ENCODE data around the gene CPEB1. TPM values are rescaled to one million over a fixed set of nuclear protein-coding genes. Genes with fewer than 3 reads are reported as not detected.

Gene CPEB1
- 1 to 10 TPM; 1.0 to 1.1 TPM for total RNA-seq

DNA sequence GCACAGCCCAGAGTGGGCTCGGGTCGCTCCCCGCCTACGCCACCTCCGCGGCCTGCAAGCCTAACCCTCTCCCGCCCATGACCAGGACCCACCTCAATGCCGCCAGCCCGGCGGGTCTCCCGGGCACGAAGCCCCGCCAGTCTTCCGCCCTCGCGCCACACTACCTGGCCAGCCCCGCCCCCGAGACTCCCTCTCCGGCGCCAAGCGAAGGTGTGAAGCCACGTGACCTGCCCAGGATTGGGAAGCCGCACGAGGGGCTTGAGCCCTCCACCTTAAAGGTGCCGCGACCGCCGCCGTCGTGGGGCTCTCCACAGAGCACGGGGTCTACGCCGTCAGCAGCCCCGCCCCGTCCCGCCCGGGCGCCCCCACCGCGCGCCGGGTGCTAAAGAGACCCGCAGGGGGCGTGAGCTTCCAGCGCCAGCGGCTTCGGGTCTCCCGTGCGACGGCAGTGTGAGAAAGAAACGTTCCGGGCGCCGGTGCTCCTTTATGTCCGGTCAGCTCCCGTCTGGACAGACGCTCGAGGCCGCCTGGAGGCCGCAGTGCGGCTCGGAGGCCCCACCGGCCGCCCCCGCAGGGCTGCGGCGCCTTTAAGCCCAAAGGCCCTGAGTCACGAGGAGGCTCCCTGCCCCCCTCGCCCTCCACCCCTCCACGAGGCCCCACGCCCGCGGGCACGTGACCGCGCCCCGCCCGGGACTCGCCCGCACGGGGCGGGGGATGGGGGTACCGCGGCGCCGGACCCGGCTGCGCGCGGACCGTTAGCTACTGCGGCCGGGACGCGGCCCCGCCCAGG, at the start of gene CPEB1:
Gene CPEB1 (minus strand): TSS at position 319 of the 790 bp plus-strand sequence. CDS start 18,904 bp downstream, outside the sequence.
- peak within 1 kb of the TSS; percentile 58 for H3K4me3 Mint-ChIP-seq
- no peak within 1 kb of the TSS for H3K27ac Mint-ChIP-seq
- peak; percentile 37 for DNase-seq
- H3K4me1 Mint-ChIP-seq = peaks cover 2% of the 10 kb centered on the region
- no peaks in the 10 kb centered on the region for H3K9me3 Mint-ChIP-seq
- peaks cover 2% of the 10 kb centered on the region for H3K36me3 Mint-ChIP-seq
- H3K27me3 Mint-ChIP-seq = peaks cover 44% of the 10 kb centered on the region

DNA sequence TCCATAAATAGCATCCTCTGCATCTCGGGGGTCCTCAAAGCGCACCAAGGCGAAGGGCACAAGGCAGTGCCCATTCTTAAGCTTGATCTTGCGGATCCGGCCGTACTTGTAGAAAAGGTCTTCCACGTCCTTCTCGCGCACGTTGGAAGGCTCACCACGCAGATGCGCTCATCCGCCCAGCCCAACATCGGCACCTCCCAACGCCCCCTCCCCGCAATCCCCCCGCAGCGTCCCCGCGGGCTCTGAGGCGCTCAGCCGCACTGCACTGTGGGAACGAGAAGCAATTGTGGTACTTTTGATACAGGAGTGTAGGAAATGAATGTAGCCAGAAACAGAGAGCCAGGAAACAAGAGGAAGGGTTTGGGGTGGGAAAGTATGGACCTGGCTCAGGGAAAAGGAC, 45.0 kb upstream of the CPEB1 start:
- no peak for DNase-seq
- no peaks in the 10 kb centered on the region for H3K36me3 Mint-ChIP-seq
- H3K27ac Mint-ChIP-seq = no peak overlapping the region
- peaks cover 4% of the 10 kb centered on the region for H3K27me3 Mint-ChIP-seq
- H3K4me3 Mint-ChIP-seq = no peak overlapping the region
- no peaks in the 10 kb centered on the region for H3K4me1 Mint-ChIP-seq
- H3K9me3 Mint-ChIP-seq = no peaks in the 10 kb centered on the region

DNA sequence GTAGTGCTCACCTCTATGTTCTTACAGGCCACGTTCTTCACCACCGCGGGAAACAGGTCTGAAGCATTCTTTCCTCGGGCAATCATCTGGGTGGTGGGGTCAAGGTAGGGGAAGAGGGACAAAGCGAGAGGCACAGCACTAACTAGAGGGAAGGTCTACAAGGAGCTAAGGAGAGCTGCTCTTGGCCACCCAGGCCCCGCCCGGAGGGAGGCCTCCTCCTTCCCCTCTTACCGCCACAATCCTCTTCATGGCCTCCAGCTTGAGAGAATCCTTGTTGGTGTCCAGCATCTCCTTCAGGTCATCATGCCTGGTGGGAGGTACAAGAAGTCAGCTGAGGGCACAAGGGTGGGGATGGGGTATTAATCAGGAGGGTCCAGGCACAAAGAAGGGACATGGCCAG, 42.0 kb upstream of the CPEB1 start:
- Mint-ChIP-seq H3K9me3 (no peaks in the 10 kb centered on the region), H3K4me1 (no peaks in the 10 kb centered on the region), H3K27me3 (peaks cover 8% of the 10 kb centered on the region), H3K4me3 (no peak overlapping the region), H3K27ac (no peak overlapping the region), H3K36me3 (no peaks in the 10 kb centered on the region)
- no peak for DNase-seq

DNA sequence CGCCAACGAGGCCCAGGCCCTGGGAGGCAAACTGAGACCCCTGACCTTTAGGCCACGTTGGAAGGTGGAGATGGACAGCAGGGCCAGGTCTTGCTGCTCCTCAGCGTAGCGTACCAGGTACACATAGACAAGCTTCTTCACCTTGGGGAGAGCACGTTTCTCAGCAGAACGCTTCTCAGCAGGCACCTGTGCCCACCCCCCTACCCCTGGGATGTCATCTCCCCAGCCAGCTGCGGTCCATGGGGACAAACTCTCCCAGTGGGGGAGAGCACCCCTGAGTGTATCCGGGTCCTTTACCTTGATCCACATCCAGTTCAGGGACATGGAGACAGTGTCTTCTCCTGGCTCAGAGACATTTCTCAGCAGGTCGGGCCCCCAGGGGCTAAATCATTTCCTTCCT, 41.5 kb upstream of the CPEB1 start:
- no peaks in the 10 kb centered on the region for H3K36me3 Mint-ChIP-seq
- H3K27ac Mint-ChIP-seq = no peak overlapping the region
- H3K27me3 Mint-ChIP-seq = peaks cover 8% of the 10 kb centered on the region
- no peak for DNase-seq
- H3K4me3 Mint-ChIP-seq = no peak overlapping the region
- no peaks in the 10 kb centered on the region for H3K4me1 Mint-ChIP-seq
- H3K9me3 Mint-ChIP-seq = no peaks in the 10 kb centered on the region

DNA sequence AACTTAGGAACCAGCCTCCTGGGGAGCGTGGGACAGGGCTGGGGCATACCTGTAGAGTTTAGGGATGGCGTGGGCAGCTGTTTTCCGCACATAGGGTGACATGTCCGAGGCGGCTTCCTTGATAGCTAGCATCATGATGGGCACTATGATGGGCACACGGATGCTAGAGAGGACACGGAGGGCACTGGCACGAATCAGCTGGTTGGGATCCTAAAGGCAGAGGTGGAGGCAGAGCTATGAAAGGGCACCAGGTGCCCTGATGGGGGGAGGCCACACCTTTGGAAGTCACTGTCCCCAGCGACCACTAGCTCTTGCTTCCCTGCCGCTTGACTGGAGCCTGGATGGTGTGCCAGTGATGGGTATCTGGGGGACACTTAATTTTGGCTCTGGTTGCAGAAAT, 34.2 kb upstream of the CPEB1 start:
- DNase-seq = no peak
- H3K4me1 Mint-ChIP-seq = peaks cover 10% of the 10 kb centered on the region
- H3K4me3 Mint-ChIP-seq = peak overlapping the region; percentile 88
- peaks cover 4% of the 10 kb centered on the region for H3K27me3 Mint-ChIP-seq
- no peaks in the 10 kb centered on the region for H3K36me3 Mint-ChIP-seq
- no peaks in the 10 kb centered on the region for H3K9me3 Mint-ChIP-seq
- no peak overlapping the region for H3K27ac Mint-ChIP-seq

DNA sequence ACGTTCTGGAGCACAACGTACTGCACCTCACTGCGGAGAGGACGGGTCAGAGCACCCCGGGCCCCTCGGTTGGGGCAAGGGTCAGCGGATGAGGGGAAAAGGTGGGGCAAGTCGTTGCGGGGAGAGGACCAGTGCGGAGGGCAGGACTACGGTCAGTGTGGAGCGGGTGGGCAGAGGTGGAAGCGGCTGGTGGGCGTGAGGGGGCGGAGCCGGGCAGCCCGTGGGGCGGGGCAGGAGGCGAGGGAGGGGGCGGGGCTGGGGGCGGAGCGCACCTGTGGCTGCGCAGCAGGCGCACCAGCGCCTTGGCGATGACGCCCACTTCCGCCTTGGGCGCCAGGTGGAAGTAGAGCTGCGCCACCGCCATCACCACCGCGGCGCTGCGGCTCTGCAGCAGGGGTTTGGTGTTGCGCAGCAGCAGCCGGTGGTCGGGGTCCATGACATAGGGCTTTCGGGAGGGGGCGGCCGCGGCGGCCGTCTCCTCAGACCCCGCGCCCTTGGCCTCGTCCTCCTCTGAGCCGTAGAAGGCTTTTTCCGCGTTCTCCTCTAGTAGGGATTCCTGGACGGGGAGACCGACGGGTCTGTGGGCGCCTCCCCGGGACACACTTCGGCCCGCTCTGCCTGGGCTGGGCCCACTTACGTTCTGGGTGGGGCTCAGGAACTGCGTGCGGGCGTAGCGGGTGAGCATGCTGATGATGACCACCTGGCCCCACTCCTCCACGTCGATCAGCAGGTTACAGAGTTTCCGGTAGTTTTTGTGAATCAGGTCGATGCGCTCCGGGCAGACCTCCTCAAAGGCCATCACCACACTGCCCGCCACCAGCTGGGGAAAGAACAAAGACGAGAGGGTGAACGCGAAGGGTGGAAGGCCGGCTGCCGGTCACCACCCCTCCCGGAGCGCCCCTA, 33.3 kb upstream of the CPEB1 start:
- H3K4me3 Mint-ChIP-seq = peak overlapping the region; percentile 88
- no peaks in the 10 kb centered on the region for H3K36me3 Mint-ChIP-seq
- no peaks in the 10 kb centered on the region for H3K9me3 Mint-ChIP-seq
- H3K27me3 Mint-ChIP-seq = no peaks in the 10 kb centered on the region
- peak overlapping the region; percentile 83 for H3K27ac Mint-ChIP-seq
- peaks cover 10% of the 10 kb centered on the region for H3K4me1 Mint-ChIP-seq
- peak; percentile 82 for DNase-seq

DNA sequence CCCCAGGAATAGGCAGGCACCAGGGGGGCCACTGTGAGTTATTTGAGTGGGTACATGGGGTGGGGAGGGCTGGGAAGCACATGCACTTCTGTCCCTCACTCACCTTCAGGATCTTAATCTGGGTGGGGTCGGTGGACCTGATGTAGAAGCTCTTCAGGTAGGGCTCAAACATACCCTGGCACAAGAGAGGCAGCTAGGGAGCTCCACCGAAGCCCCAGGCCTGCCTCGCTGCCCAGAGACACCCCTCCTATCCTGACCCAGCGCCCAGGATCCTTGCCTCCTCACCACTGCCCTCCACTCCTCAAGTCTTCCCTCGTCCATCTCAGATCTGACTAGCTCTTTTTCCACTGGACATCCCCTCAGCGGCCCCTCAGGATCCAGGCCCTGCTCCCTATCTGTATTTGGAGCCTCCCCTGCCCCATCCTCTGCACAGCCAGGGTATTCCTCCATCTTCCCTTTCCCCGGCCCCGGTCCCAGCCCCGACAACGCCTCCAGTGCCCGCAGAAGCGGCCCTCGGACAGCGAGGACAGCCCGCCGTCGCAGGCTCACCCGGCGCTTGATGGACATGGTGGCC, 32.5 kb upstream of the CPEB1 start:
- no peak overlapping the region for H3K27ac Mint-ChIP-seq
- DNase-seq = no peak
- H3K27me3 Mint-ChIP-seq = no peaks in the 10 kb centered on the region
- peaks cover 10% of the 10 kb centered on the region for H3K4me1 Mint-ChIP-seq
- H3K4me3 Mint-ChIP-seq = peak overlapping the region; percentile 78
- H3K9me3 Mint-ChIP-seq = no peaks in the 10 kb centered on the region
- no peaks in the 10 kb centered on the region for H3K36me3 Mint-ChIP-seq

DNA sequence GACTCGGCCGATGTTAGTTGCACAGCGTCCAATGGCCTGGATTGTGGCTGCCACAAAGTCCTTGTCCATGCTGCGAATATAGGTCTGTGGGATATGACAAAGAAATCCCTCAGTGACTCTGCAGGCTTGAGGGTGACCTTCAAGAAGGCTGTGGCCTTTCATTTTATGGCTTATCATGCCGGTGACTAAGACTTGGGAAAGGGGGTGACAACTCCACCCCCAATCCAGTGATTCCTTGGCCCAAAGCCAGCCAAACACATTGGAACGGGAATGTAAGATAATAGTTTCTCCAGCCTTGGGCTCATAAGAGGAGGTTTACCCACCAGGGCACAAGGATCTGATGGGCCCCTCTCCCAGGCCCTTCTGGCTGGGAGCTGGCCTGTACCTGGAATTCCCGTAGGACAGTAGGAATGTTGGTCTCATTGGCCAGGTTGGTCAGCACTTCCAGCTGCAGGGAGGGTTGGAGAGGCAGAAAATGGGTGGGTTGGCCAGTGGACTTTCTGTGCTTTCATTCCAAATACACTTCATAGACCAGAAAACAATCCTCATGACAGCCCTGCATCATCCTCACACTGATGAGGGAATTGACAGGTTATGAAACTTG, 30.7 kb upstream of the CPEB1 start:
- Mint-ChIP-seq H3K27ac (no peak overlapping the region), H3K27me3 (no peaks in the 10 kb centered on the region), H3K9me3 (no peaks in the 10 kb centered on the region), H3K4me1 (peaks cover 10% of the 10 kb centered on the region), H3K4me3 (no peak overlapping the region), H3K36me3 (no peaks in the 10 kb centered on the region)
- DNase-seq = no peak

DNA sequence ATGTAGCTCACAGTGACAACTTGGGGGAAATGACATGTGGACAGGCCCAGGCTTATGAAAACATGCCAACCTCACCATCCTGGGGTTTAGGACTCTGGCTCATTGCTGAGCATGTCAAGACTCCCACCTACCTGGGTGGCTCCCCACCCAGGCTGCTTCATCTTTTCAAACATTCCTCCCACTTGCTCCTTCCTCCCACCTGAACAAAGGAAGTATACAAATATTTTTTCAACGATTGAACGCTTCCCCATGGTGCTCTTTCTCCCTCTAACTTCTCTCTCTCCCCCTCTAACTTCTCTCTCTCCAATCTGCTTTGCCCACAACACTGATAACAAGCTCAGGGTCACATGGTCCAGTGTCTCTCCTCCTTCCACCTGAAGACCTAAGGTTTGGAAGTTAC, 27.7 kb upstream of the CPEB1 start:
- Mint-ChIP-seq H3K27ac (no peak overlapping the region), H3K36me3 (no peaks in the 10 kb centered on the region), H3K4me1 (peaks cover 2% of the 10 kb centered on the region), H3K27me3 (no peaks in the 10 kb centered on the region), H3K4me3 (no peak overlapping the region), H3K9me3 (no peaks in the 10 kb centered on the region)
- no peak for DNase-seq

DNA sequence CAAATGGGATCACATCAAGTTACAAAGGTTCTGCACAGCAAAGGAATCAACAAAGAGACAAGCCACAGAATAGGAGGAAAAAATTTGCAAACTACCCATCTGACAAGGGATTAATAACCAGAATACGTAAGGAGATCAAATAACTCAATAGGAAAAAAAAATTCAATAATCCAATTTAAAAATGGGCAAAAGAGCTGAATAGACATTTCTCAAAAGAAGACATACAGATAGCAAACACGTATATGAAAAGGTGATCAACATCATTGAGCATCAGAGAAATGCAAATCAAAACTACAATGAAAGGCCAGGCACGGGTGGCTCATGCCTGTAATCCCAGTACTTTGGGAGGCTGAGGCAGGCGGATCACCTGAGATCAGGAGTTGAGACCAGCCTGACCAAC, 23.5 kb upstream of the CPEB1 start:
- Mint-ChIP-seq H3K27me3 (no peaks in the 10 kb centered on the region), H3K4me3 (no peak overlapping the region), H3K27ac (no peak overlapping the region), H3K9me3 (no peaks in the 10 kb centered on the region), H3K4me1 (no peaks in the 10 kb centered on the region), H3K36me3 (no peaks in the 10 kb centered on the region)
- no peak for DNase-seq

DNA sequence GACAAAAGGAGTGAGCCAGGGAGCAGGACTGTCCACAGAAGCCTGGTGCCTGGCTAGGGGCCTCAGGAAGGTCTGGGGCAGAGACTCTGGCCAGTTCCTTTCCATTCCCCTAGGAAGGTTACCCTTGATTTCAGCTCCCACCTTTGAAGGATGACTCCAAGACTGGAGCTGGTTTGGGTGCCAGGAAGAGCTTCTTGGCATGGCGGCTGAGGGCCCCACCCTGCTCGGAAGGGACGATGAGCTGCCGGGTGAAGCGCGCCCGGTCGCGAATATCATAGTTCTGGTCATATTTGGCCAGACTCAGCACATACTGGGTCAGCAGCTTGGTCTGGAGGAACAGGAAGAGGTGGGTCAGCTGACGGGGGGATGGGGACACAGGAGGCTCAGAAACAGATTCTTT, 19.4 kb upstream of the CPEB1 start:
- H3K4me1 Mint-ChIP-seq = no peaks in the 10 kb centered on the region
- no peaks in the 10 kb centered on the region for H3K9me3 Mint-ChIP-seq
- H3K4me3 Mint-ChIP-seq = no peak overlapping the region
- H3K36me3 Mint-ChIP-seq = no peaks in the 10 kb centered on the region
- DNase-seq = no peak
- peaks cover 8% of the 10 kb centered on the region for H3K27me3 Mint-ChIP-seq
- no peak overlapping the region for H3K27ac Mint-ChIP-seq

DNA sequence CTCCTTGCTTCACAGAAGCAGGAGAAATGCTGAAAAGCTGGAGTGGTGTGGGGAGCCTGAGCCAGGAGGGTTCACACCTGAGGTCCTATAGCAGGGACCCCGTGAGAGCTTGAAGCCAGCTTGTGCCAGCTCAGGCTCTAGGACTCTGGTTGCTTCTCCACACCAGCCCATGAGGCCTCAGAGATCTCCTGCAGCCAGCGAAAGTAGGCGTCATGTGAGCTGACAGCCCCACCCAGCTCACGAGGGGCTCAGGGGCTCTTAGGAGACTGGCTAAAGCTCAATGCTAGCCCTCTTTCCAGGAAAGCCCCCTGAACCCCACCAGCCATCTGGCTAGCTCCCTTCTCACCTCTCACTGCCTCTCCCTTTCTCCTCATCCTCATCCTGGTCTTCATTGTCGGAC, 16.9 kb upstream of the CPEB1 start:
- Mint-ChIP-seq H3K27ac (no peak overlapping the region), H3K9me3 (no peaks in the 10 kb centered on the region), H3K4me3 (no peak overlapping the region), H3K27me3 (peaks cover 8% of the 10 kb centered on the region), H3K36me3 (no peaks in the 10 kb centered on the region), H3K4me1 (no peaks in the 10 kb centered on the region)
- no peak for DNase-seq

DNA sequence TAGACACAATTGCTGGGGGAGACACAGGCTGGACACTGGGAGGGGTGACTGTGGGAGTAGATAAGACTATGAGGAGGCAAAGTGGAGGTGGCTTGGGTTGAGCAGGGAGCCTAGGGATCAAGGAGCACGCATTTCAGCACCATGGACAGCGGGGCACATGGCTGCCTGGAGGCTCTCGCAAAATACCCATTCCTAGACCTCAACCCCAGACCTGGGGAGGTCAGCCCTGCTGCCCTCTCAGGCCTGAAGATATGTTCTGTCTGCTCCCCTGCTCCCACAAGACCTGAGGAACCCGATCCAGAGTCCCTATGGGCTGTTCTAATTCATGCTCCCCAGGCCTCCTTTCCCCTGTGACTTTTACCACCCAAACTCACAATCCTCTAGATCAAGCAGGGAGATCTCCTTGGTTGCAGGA, 16.0 kb upstream of the CPEB1 start:
- H3K4me1 Mint-ChIP-seq = no peaks in the 10 kb centered on the region
- H3K36me3 Mint-ChIP-seq = no peaks in the 10 kb centered on the region
- peaks cover 8% of the 10 kb centered on the region for H3K27me3 Mint-ChIP-seq
- no peak overlapping the region for H3K27ac Mint-ChIP-seq
- H3K9me3 Mint-ChIP-seq = no peaks in the 10 kb centered on the region
- H3K4me3 Mint-ChIP-seq = no peak overlapping the region
- DNase-seq = peak; percentile 46

DNA sequence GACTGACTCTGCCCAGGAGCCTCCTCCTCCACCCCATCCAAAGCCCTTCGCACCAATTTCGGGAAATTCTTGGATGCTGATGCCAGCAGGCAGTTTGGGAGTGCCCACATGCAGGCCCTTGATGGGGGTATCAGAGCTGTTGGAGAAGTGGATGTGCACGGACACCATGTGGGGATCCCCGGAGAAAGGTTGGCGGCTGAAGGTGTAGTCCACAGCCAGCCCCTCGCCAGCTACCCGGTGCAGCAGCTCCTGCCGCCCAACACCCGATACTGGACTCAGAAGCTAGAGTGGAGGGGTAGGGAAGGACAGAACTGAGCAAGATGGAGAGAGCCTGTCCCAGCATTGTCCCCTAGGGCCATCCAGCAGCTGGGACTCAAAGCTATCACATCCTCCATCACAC, 15.5 kb upstream of the CPEB1 start:
- Mint-ChIP-seq H3K4me1 (no peaks in the 10 kb centered on the region), H3K27ac (no peak overlapping the region), H3K9me3 (no peaks in the 10 kb centered on the region), H3K4me3 (no peak overlapping the region), H3K36me3 (no peaks in the 10 kb centered on the region), H3K27me3 (peaks cover 8% of the 10 kb centered on the region)
- no peak for DNase-seq

DNA sequence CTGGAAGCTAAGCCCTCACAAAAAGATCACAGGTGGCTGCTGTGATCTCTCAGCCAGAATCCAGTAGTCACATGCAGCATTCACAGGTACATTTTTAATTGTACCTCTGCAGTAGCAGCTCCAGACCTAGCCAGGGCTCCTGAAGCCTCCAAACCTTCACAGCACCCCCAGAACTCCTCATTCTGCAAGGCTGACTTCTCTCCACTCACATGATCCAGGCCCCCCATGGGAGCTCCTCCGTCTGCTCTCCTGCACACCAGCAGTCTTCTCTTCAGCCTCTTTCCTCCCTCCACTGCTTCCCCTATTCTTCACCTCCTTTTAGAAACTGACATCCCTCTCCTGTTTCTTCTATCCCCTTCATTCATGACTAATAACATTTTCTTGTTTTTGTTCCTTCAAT, 13.2 kb upstream of the CPEB1 start:
- H3K36me3 Mint-ChIP-seq = no peaks in the 10 kb centered on the region
- no peak overlapping the region for H3K4me3 Mint-ChIP-seq
- no peaks in the 10 kb centered on the region for H3K4me1 Mint-ChIP-seq
- no peaks in the 10 kb centered on the region for H3K9me3 Mint-ChIP-seq
- H3K27me3 Mint-ChIP-seq = peaks cover 8% of the 10 kb centered on the region
- DNase-seq = no peak
- no peak overlapping the region for H3K27ac Mint-ChIP-seq
